Fibroblast of skin of left quadriceps (primary cell): ENCODE results near the gene B3GALT5.
A peak's percentile ranks its signal among the peaks of the same experiment; 100 is the strongest.
"Not testable (repeated sequence)": the region's sequence is repeated elsewhere in the genome, so short reads cannot be mapped to it uniquely, and the experiment has no call there.

Experiments used
- DNase-seq, 2 experiments: peaks; one replicate each; pipeline ENCODE4 v3.0.0-alpha.2; 2013; ENCODE audit warnings: low read depth in 2 of 2

The B3GALT5 gene

DNA sequence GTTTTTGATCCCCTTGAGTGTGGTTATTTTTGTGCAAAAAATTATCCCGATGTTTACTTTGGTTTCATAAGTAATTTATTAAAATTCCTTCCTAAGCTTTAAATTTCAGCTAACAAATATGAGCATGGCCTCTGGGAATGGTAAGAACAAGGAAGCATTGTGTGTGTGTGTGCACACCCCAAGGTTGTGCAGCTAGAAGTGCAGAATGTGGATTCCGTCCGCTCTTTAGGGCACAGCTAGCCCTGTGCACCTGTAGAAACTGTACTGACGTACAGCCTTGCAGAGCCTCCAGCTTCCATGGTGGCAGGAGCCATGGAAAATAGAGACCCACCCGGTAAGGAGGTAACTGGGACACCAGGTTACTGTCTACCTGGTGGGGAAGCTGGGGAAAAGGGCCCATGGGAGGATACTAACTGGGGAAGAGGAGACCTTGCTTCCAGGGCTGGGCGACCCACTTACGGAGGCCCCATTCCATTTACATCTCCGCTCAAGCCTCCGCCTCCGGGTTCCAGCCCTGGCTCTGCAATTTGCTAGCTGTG is 54.7 kb downstream of the B3GALT5 start:
- no peak for DNase-seq

DNA sequence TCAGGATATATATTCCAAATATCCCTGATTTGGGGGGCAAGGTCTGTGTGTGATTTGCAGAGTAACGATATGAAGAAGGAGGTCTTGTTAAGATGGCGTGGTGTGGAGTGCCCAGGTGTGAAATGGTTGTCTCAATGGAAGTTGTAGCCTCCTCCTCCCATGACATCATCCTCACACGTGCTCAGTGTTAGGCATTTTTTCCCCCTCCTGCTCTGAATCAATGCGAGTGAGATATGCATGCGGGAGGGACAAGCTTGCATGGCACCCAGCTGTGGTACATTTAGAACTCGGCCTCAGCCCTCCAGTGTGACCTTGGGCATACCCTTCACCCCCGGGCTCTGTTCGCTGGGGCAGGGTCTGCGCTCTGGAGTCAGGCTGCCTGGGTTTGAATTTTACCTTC is 55.6 kb downstream of the B3GALT5 start:
- DNase-seq = no peak

DNA sequence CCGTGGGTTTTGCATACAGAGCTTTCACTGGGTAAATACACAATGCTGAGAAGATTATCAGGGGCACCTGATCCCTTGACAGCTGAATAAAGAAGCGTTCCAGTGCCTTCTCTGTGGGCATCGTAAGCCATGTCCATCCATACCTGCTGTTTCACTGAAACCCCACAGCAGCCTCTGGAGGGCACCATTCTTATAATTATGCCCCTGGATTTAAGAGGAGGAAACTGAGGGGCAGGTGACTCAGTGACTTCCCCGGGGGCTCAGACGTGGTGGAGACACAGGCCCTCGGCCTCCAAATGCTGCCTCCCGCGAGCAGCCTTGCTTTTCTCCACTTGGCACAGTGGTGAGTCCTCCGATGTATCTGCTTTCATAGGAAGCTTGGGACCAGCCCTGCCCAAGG is 56.7 kb downstream of the B3GALT5 start:
- DNase-seq = no peak

DNA sequence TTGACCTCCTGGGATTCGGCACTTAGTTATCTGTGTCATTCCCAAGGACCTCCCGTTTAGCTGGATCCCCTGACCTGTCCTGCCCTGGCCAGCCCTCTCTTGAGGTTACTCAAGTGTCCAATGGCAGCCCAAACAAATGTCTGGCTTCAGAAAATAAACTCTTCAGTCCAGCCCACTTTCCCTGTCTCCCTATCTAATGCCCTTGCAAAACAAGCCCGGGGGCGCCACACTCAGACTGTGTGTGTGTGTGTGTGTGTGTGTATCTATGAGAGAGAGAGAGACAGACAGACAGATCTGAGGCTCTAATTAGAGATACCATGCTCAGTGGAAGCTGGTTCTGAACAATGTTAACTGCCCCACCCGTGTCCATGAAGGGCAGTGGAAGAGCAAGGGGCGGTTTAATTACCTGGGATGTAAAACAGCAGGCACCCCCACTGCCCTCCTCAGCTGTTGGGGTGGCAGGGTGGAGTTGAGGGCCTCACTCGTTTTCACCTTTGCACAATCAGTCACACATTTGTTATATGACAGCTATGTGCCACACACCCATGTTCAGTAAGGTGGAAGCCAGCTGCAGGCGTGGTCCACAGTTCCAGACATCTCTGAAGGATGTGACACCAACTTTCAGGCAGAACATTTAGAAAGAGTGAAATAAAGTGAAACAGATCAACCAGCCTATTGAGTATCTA is 57.4 kb downstream of the B3GALT5 start:
- DNase-seq = no peak

DNA sequence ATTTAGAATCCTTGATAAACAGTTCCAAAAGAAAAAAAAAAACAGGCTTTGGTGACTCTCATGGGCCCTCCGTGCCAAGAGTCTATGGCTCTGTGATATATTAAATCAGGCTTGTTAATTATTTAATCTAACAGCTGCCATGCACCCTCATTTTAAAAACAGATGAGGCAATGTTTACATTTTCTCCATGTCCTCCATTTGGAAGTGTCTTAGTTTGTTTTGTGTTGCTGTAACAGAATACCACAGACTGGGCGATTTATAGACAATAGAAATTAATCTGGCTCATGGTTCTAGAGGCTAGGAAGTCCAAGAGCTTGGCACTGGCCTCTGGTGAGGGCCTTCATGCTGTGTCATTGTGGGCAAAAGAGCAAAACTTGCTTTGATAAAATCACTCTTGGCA is 58.0 kb downstream of the B3GALT5 start:
- no peak for DNase-seq

DNA sequence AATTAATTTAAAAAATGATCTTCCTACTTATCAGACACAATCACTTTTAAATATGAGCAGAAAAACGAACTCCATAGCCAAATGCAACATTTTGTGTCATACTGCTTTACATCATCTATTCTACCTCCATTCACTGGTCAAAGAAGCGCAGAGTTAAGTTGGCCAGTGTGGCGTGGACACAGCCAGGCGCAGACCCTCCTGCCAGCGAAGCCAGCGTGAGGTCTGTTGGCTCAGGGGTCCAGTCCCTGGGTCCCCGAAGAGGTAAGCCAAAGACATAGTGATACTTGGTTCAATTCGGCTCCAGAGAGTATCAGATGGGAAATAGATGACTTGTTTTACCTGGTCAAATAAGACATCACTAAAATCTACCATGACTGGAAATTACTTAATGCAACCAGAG is 59.2 kb downstream of the B3GALT5 start:
- no peak for DNase-seq

DNA sequence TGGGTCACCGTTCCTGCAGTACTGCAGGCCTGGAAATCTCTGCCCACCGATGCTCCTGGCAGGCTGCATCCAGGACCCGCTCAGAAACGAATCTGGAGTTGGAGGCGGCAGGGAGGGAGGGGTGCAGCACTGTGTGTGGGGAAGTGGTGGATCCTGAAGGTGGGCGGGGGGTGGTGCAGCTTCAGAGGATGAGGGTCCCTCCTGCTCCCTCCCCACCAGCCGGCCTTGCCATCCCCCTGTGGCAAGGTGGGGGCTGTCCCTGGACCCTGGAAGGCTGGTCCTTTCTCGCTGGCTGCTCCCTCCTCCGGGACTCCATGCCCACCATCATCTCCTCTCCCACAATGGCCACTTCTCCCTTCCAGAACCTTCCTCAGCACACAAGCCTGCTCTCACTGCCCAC is 60.4 kb downstream of the B3GALT5 start:
- no peak for DNase-seq

DNA sequence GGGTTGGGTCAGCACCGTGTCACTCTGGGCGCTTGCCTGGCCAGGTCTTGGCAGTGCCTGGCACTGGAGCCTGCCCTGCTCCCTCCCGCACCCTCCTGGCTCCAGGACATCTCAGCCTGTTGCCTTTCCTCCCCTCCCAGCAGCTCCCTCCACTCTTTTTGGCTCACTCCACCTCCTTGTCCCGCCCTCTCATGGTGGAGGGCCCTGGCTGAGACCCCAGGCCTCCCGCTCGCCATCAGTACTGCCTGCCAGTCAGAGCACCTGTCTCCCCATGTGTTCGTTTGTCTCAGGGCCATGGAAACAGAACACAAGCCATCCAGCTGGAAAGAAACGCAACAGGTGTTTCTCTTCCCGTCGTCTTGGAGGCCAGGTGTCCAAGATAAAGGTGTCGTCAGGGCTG is 61.0 kb downstream of the B3GALT5 start:
- no peak for DNase-seq

DNA sequence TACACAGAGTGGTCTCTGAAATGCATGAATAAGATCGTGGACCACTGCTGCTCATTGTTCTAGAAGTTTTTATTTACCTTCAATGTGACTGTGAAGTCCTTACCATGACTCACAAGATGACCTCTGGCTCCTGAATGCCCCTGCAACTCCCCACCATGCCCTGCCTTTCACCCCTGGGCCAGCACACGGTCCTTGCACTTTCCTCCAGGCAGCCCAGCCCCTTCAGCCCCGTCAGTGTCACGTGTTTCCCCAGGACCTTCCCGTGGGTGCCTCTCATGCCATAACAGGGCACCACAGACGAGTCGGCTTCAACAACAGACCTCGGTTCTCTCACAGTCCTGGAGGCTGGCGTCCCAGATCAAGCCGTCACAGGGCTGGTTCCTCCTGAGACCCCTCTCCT is 62.1 kb downstream of the B3GALT5 start:
- DNase-seq = no peak

DNA sequence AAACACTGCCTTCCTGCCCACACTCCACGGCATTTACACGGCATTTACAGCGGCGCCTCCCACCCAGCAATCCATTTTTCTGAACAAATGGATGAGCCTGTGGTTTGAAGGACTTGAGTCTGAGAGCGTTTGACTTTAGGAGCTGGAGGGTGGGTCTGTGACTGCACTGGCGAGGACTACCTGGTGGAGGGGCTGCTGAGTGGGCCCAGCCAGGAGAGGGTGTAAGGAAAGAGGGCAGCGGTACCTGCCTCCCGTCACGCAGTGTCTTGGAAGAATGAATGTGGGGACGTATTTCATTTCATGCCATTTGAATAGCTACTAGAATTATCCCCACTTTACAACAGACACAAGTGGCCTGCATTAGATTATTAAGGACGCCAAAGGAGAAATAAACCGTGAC is 62.9 kb downstream of the B3GALT5 start:
- no peak for DNase-seq

DNA sequence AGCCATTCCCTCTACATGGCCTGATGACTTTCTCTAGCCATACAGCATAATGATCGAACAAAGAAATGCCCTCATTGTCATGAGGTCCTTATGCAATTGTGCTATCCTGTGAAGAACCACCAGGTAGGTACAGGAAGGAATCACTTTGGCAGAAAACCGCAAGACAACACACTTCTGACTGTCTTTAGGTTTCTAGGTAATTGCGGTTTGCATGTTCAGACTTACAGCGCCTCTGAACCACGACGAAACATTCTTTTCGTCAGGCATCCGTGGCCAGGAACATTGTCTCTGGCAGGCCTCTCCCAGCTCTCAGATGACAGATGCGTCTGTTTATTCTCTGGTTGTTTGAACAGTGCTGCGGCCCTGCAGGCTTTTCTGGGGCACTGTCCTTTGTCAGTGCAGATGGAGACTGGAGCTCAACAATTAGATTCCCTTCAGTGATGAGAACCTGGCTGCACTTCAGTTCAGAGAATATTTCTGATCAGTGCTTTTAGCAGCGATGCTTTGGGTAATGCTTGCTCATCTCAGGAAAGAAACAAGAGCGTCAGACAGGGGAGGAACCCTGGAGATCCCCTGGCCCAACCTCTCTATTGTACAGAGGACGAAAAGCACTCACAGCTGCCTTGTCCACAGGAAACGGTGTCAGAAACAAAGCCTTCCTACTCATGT is 63.4 kb downstream of the B3GALT5 start:
- DNase-seq = peak in 1 of 2 experiments; percentile 7

DNA sequence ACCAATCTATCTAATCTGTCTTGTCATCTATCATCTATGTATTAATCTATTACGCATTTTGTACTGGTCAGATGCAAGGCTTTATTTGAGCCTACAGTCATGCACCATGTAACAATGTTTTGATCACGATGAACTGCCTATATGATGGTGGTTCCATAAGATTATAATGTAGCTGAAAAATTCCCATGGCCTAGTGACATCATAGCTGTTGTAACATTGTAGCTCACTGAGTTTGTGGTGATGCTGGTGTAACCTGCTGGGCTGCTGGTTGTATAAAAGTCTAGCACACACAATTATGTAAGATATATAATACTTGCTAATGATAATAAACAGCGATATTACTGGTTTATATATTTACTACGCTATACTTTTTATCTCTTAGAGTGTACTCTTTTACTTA is 67.5 kb downstream of the B3GALT5 start:
- no peak for DNase-seq

DNA sequence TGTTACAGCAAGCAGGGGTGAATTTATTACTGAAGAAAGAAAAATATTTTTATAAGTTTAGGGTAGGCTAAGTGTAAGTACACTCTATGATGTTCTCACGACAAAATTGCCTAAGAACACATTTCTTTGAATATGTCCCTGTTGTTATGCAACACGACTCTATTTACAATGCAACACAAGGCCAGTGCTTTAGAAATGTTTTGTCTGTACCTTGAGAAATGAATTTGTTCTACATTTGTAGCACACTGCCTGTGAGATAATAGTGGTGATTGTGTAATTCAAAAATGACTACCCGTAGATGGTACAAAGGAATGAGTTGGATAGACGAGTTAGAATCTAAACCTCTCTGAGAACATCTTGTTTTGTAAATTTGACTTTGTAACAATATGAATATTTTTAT is 68.5 kb downstream of the B3GALT5 start:
- DNase-seq = no peak

DNA sequence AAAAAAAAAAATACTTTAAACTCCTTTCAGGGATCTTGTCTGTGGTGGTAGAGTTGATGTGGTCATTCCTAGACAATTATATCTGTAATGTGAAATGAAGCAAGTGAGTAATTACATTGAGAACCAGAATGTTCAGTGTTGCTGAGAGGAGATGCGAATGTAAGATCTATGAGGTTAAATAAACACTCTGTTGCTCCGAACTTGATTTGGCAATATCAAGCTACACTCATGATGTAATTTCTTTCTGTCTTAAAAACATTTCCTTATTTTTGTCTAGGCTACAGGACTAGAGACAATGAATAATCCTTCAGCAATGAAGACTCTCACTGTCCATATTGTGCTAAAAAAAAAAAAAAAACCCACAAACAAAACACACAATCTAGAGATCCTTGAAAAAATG is 69.1 kb downstream of the B3GALT5 start:
- peak; percentile 46 for DNase-seq

DNA sequence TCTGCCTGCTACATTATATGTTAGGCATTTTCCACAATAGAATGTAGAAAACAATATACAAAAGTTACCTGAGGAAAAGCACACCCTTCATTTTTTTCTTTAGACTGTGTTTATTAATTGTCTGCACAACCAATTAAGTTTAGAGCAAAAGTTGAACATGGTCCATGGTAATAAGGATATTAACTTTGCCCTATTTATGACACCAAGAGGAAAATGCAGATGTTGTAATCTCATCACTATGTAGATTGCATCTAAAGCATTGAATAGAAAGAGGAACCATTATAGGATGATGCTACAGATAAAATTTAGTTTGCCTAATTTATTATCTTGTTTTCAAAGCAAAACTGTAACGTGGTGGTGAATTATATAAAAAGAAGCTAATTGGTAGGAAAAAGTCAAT is 72.5 kb downstream of the B3GALT5 start:
- no peak for DNase-seq

DNA sequence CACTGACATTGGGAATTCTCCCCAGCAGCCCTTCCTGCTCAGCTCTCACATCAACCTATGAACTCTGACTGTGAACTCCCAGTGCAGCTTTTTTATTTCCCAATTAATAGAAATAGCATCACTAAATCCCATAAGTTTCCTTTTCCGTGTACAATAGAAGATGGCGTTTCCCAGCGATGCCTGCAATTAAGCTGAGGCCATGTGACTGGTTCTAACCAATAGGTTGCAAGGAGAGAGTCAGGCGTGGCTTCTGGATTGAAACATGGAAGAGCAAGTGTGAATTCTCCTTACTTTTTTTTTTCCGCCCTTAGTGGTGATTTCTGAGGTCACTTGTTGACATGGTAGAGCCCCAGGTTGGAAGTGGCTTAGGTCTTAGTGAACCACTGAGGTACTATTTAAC is 73.3 kb downstream of the B3GALT5 start:
- DNase-seq = no peak

DNA sequence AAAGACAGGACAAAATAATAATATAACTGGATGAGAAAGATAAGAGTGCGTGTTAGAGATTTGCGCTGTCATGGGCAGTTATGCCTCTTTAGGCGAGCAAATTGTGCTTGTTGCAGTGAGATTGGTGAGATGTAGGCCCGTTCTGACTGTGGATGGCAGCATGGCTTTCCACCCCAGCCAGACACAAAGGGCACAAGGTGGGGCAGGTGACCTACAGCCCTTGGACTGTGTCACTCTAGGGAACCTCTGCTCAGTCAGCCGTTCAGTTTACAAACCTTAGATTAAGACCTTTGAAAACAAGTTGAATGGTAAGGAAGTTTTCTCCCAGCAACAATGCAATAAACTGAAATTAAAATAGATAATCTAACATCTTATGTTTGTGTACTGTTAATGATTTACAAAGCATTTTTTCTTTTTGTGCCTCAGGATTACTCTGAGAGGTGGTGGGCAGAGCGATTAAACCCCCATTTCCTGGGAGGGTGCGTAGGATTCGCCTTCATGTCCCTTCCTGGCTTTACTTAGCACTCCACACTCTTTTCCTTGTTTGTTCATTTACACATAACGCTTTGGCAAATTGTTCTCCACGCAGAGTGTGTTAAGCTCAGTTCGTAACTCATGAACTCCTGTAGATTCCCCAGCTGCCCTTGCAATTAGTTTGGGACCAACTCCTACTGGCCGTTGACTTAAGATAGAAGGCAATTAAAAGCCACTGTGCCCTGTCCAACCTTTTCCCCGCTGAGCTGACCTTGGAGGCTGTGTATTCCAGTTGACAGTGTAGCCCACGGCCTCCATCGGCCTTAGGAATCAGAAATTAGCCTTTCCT is 74.1 kb downstream of the B3GALT5 start:
- no peak for DNase-seq

DNA sequence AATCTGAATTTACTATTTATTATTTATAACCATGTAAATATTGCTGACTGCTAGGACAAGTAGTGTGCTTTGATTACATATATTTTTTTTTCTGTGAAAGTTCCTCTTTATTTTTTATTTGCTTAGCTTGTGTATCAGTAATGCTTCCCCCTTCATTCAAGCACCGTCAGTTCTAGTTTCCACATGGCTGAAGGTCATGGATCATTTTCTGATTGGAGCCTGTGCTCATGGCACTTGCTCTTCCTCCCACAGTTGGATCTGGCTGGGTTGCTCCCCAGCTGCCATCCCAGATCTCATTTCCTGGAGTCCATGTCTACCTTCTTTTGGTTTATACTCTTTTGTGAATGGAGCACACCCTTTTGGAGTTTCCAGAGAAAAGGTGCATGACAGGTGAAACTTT is 75.3 kb downstream of the B3GALT5 start:
- DNase-seq = no peak

DNA sequence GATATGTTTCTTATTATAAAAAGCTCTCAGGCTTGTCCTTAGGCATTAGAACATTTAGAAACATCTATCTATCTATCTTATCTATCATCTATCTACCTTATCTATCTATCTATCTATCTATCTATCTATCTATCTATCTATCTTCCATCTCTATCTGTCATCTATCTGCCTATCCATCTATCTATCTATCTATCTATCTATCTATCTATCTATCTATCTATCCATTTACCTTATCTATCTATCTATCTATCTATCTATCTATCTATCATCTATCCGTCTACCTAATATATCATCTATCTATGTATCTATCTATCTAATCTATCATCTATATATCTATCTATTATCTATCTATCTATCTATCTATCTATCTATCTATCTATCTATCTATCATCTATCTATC is 77.1 kb downstream of the B3GALT5 start:
- not testable (repeated sequence) for DNase-seq

DNA sequence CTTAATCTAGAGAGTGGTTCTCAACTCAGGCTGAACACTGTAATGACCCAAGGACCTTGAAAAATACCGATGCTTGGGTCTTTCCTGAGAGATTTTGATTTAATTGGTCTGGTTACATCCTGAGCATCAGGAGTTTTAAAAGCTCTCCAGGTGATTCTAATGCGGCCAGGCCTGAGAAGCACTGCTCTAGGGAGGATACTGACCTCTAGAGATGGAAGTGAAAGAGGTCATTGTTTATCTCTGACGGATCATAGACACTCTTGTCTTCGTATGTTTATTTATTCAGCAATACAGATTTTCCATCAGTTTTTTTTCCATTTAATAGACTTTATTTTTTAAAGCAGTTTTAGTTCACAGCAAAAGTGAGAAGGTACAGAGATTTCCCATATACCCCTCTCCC is 77.7 kb downstream of the B3GALT5 start:
- DNase-seq = no peak

DNA sequence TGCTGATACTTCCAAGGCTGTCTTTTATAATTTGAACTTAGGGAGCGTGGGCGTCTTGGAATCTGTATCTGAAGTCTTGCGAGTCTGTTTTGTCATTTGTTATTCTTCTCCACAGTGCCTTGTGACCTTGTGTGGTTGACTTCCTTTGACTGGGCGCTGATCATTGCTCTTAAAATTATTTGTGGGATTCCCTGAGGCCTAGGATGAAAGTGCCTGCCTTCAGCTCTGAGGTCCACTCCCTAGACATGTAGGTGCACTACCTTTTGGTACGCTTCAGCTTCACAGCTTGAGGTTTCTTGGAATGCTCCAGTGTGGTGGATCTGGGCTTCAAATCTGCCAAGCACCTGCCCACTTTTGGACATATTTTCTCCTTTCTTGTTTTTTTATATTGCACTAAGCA is 82.0 kb downstream of the B3GALT5 start:
- DNase-seq = no peak

DNA sequence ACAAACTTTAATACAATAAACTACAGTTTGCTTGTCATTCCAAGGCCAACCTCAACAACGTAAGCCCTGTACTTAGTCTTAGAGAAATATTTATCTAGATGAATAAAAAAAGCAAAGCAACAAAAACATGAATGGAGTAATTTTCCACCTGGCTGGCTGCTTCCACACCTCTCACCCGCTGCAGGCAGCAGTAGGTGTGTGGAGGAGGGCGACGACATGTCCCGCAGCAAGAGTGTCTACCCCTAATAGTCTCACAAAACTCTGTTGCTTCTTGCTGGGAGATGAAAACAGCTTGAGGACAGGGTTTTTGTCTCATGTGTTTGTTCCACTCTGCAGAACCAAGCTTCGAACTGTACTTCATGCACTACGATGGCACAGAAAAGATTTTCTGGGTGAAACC is 83.5 kb downstream of the B3GALT5 start:
- DNase-seq = no peak

DNA sequence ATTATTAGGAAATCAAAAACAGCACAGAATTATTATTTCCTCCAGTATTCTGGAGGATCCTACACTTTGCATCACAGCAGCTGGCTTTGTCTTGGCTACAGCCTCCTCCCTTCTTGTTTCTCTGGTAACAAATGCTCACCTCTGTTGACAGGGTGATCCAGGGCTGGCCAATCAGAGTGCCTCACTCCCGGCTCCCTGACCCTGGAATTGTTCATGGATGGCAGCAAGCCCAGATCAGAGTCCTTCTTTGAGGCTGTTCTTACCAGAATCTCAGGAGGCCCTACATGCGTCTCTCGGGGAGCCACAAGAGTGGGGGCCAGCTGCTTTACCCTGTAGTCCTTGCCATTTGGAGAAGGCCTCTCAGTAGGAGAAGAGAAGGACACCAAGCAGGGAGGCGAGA is 83.9 kb downstream of the B3GALT5 start:
- DNase-seq = no peak
